ENCODE measurements around the gene MMP11. TPM values are rescaled to one million over a fixed set of nuclear protein-coding genes. Genes with fewer than 3 reads are reported as not detected.

Gene MMP11
- total RNA-seq, 2 donors from 2014 or later, result 0.76 to 1.2 TPM

GRCh38 chr22:23804781-23805291 is 32.2 kb downstream of the MMP11 start:
- Mint-ChIP-seq H3K4me3 (no peak overlapping the region), H3K36me3 (ENCODE audit: low read depth) (peaks cover 13% of the 10 kb centered on the region), H3K27ac (no peak overlapping the region), H3K27me3 (no peaks in the 10 kb centered on the region), H3K4me1 (peaks cover 2% of the 10 kb centered on the region)
- ATAC-seq, result no peak
- DNase-seq, result no peak
- no peaks in the 10 kb centered on the region for H3K9me3 ChIP-seq (ENCODE audit: control insufficient read depth, low read length, poor library complexity, severe bottlenecking)

- no peaks in the 10 kb centered on the region for H3K9me3 ChIP-seq (ENCODE audit: control insufficient read depth, low read length, poor library complexity, severe bottlenecking)
- H3K27ac Mint-ChIP-seq, result peak overlapping the region; percentile 24
- no peak for ATAC-seq
- H3K4me3 Mint-ChIP-seq, result no peak overlapping the region
- no peaks in the 10 kb centered on the region for H3K27me3 Mint-ChIP-seq
- peaks cover 12% of the 10 kb centered on the region for H3K36me3 Mint-ChIP-seq (ENCODE audit: low read depth)
- peaks cover 5% of the 10 kb centered on the region for H3K4me1 Mint-ChIP-seq
- no peak for DNase-seq
Observed at GRCh38 chr22:23806837-23807236, 34.2 kb downstream of the MMP11 start.

- ATAC-seq (no peak), DNase-seq (no peak)
- no peaks in the 10 kb centered on the region for H3K9me3 ChIP-seq (ENCODE audit: control insufficient read depth, low read length, poor library complexity, severe bottlenecking)
- H3K4me1 Mint-ChIP-seq, result peaks cover 3% of the 10 kb centered on the region
- H3K27me3 Mint-ChIP-seq, result no peaks in the 10 kb centered on the region
- H3K27ac Mint-ChIP-seq, result no peak overlapping the region
- H3K4me3 Mint-ChIP-seq, result no peak overlapping the region
- peaks cover 8% of the 10 kb centered on the region for H3K36me3 Mint-ChIP-seq (ENCODE audit: low read depth)
Observed at GRCh38 chr22:23812378-23812777, 39.7 kb downstream of the MMP11 start.

GRCh38 chr22:23815541-23816155 is 43.0 kb downstream of the MMP11 start:
- Mint-ChIP-seq H3K36me3 (ENCODE audit: low read depth) (peaks cover 7% of the 10 kb centered on the region), H3K4me1 (peaks cover 6% of the 10 kb centered on the region), H3K27ac (no peak overlapping the region), H3K4me3 (no peak overlapping the region), H3K27me3 (no peaks in the 10 kb centered on the region)
- no peak for DNase-seq
- no peak for ATAC-seq
- H3K9me3 ChIP-seq (ENCODE audit: control insufficient read depth, low read length, poor library complexity, severe bottlenecking), result no peaks in the 10 kb centered on the region

GRCh38 chr22:23816156-23816976 is 43.7 kb downstream of the MMP11 start:
- H3K4me1 Mint-ChIP-seq, result peaks cover 9% of the 10 kb centered on the region
- DNase-seq, result no peak
- H3K27ac Mint-ChIP-seq, result no peak overlapping the region
- no peaks in the 10 kb centered on the region for H3K9me3 ChIP-seq (ENCODE audit: control insufficient read depth, low read length, poor library complexity, severe bottlenecking)
- ATAC-seq, result no peak
- H3K36me3 Mint-ChIP-seq (ENCODE audit: low read depth), result peaks cover 7% of the 10 kb centered on the region
- no peaks in the 10 kb centered on the region for H3K27me3 Mint-ChIP-seq
- H3K4me3 Mint-ChIP-seq, result no peak overlapping the region

- ATAC-seq (no peak), DNase-seq (no peak)
- Mint-ChIP-seq H3K4me1 (peaks cover 6% of the 10 kb centered on the region), H3K27ac (no peak overlapping the region), H3K4me3 (no peak overlapping the region), H3K27me3 (no peaks in the 10 kb centered on the region), H3K36me3 (ENCODE audit: low read depth) (peaks cover 5% of the 10 kb centered on the region)
- no peaks in the 10 kb centered on the region for H3K9me3 ChIP-seq (ENCODE audit: control insufficient read depth, low read length, poor library complexity, severe bottlenecking)
Observed at GRCh38 chr22:23817146-23817545, 44.5 kb downstream of the MMP11 start.

- no peaks in the 10 kb centered on the region for H3K9me3 ChIP-seq (ENCODE audit: control insufficient read depth, low read length, poor library complexity, severe bottlenecking)
- H3K36me3 Mint-ChIP-seq (ENCODE audit: low read depth), result peaks cover 5% of the 10 kb centered on the region
- H3K27ac Mint-ChIP-seq, result no peak overlapping the region
- H3K4me3 Mint-ChIP-seq, result no peak overlapping the region
- no peak for ATAC-seq
- DNase-seq, result no peak
- H3K4me1 Mint-ChIP-seq, result peaks cover 6% of the 10 kb centered on the region
- no peaks in the 10 kb centered on the region for H3K27me3 Mint-ChIP-seq
Observed at GRCh38 chr22:23818541-23818940, 45.9 kb downstream of the MMP11 start.

- Mint-ChIP-seq H3K4me1 (peaks cover 6% of the 10 kb centered on the region), H3K4me3 (no peak overlapping the region), H3K27ac (peak overlapping the region; percentile 8), H3K36me3 (ENCODE audit: low read depth) (peaks cover 5% of the 10 kb centered on the region), H3K27me3 (no peaks in the 10 kb centered on the region)
- H3K9me3 ChIP-seq (ENCODE audit: control insufficient read depth, low read length, poor library complexity, severe bottlenecking), result no peaks in the 10 kb centered on the region
- no peak for ATAC-seq
- DNase-seq, result no peak
Observed at GRCh38 chr22:23820748-23821211, 48.1 kb downstream of the MMP11 start.

- peak overlapping the region; percentile 66 for H3K27ac Mint-ChIP-seq
- peaks cover 6% of the 10 kb centered on the region for H3K4me1 Mint-ChIP-seq
- H3K4me3 Mint-ChIP-seq, result no peak overlapping the region
- peaks cover 2% of the 10 kb centered on the region for H3K36me3 Mint-ChIP-seq (ENCODE audit: low read depth)
- DNase-seq (no peak), ATAC-seq (no peak)
- no peaks in the 10 kb centered on the region for H3K27me3 Mint-ChIP-seq
- no peaks in the 10 kb centered on the region for H3K9me3 ChIP-seq (ENCODE audit: control insufficient read depth, low read length, poor library complexity, severe bottlenecking)
Observed at GRCh38 chr22:23822101-23822671, 49.5 kb downstream of the MMP11 start.

GRCh38 chr22:23823331-23823791 is 50.7 kb downstream of the MMP11 start:
- Mint-ChIP-seq H3K4me1 (peaks cover 6% of the 10 kb centered on the region), H3K27ac (peak overlapping the region; percentile 66), H3K36me3 (ENCODE audit: low read depth) (no peaks in the 10 kb centered on the region)

GRCh38 chr22:23824476-23825245 is 52.0 kb downstream of the MMP11 start:
- no peaks in the 10 kb centered on the region for H3K27me3 Mint-ChIP-seq
- DNase-seq, result no peak
- no peaks in the 10 kb centered on the region for H3K9me3 ChIP-seq (ENCODE audit: control insufficient read depth, low read length, poor library complexity, severe bottlenecking)
- peaks cover 2% of the 10 kb centered on the region for H3K36me3 Mint-ChIP-seq (ENCODE audit: low read depth)
- H3K4me1 Mint-ChIP-seq, result peaks cover 13% of the 10 kb centered on the region
- H3K4me3 Mint-ChIP-seq, result no peak overlapping the region
- no peak overlapping the region for H3K27ac Mint-ChIP-seq
- ATAC-seq, result no peak

More at GRCh38 chr22:23823331-23823791, 50.7 kb downstream of the MMP11 start:
- H3K9me3 ChIP-seq (ENCODE audit: control insufficient read depth, low read length, poor library complexity, severe bottlenecking), result no peaks in the 10 kb centered on the region
- H3K27me3 Mint-ChIP-seq, result no peaks in the 10 kb centered on the region
- H3K4me3 Mint-ChIP-seq, result no peak overlapping the region
- DNase-seq (no peak), ATAC-seq (no peak)

GRCh38 chr22:23825246-23825905 is 52.7 kb downstream of the MMP11 start:
- Mint-ChIP-seq H3K4me3 (no peak overlapping the region), H3K27me3 (no peaks in the 10 kb centered on the region), H3K36me3 (ENCODE audit: low read depth) (peaks cover 2% of the 10 kb centered on the region), H3K4me1 (peaks cover 16% of the 10 kb centered on the region), H3K27ac (peak overlapping the region; percentile 9)
- H3K9me3 ChIP-seq (ENCODE audit: control insufficient read depth, low read length, poor library complexity, severe bottlenecking), result no peaks in the 10 kb centered on the region
- DNase-seq (no peak), ATAC-seq (no peak)

All from T-helper 17 cell (primary cell).